NCI-H510A treated with DMSO at 0.1 percent for 48 hours (cell line): ENCODE data around the gene ARPP21.
"Not testable (repeated sequence)": the region's sequence is repeated elsewhere in the genome, so short reads cannot be mapped to it uniquely, and the experiment has no call there.

ENCODE experiments used
- DNase-seq: peaks from one replicate; lab custom pipeline; 2025; lab: John Stamatoyannopoulos, UW

ARPP21 gene

GRCh38 chr3:35639254-35640186 is at the start of gene ARPP21:
ARPP21 (plus strand) TSS chr3:35639525; CDS start chr3:35681752, 42,227 bp downstream.
- peak; percentile 51 for DNase-seq

GRCh38 chr3:35592589-35593295 is 46.6 kb upstream of the ARPP21 start:
- no peak for DNase-seq

GRCh38 chr3:35594739-35595138 is 44.6 kb upstream of the ARPP21 start:
- no peak for DNase-seq

- DNase-seq: no peak
Measured at GRCh38 chr3:35596335-35596995, 42.9 kb upstream of the ARPP21 start.

- no peak for DNase-seq
Measured at GRCh38 chr3:35597490-35597889, 41.8 kb upstream of the ARPP21 start.

GRCh38 chr3:35598804-35599203 is 40.5 kb upstream of the ARPP21 start:
- DNase-seq: no peak

GRCh38 chr3:35601959-35602358 is 37.4 kb upstream of the ARPP21 start:
- DNase-seq: no peak

GRCh38 chr3:35602395-35602936 is 36.9 kb upstream of the ARPP21 start:
- no peak for DNase-seq

- no peak for DNase-seq
Measured at GRCh38 chr3:35616346-35616745, 23.0 kb upstream of the ARPP21 start.

GRCh38 chr3:35617370-35617769 is 22.0 kb upstream of the ARPP21 start:
- DNase-seq: no peak

- not testable (repeated sequence) for DNase-seq
Measured at GRCh38 chr3:35620238-35620637, 19.1 kb upstream of the ARPP21 start.

GRCh38 chr3:35624698-35625097 is 14.6 kb upstream of the ARPP21 start:
- DNase-seq: no peak

- DNase-seq: no peak
Measured at GRCh38 chr3:35633332-35634124, 5.8 kb upstream of the ARPP21 start.

- no peak for DNase-seq
Measured at GRCh38 chr3:35635407-35635806, 3.9 kb upstream of the ARPP21 start.

GRCh38 chr3:35635926-35636683 is 3.2 kb upstream of the ARPP21 start:
- DNase-seq: no peak

GRCh38 chr3:35638251-35638979 is 910 bp upstream of the ARPP21 start:
- DNase-seq: no peak

- no peak for DNase-seq
Measured at GRCh38 chr3:35638980-35639253, 408 bp upstream of the ARPP21 start.

- DNase-seq: no peak
Measured at GRCh38 chr3:35640190-35641165, 1.2 kb downstream of the ARPP21 start.

GRCh38 chr3:35641331-35641730 is 2.0 kb downstream of the ARPP21 start:
- no peak for DNase-seq
